ENCODE data around the gene POU2AF2.
"Not testable (repeated sequence)": the region's sequence is repeated elsewhere in the genome, so short reads cannot be mapped to it uniquely, and the experiment has no call there.

POU2AF2 gene, protein sequence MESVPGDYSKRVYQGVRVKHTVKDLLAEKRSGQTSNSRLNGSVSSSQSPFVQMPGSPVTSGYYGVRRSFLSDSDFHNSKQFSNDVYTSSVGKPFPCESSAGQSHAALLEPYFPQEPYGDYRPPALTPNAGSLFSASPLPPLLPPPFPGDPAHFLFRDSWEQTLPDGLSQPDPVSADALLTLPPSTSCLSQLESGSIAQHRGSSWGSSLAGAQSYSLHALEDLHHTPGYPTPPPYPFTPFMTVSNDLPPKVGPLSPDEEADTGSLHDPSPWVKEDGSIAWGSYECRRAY
- total RNA-seq: 0 reads per million in 2 experiments

DNA sequence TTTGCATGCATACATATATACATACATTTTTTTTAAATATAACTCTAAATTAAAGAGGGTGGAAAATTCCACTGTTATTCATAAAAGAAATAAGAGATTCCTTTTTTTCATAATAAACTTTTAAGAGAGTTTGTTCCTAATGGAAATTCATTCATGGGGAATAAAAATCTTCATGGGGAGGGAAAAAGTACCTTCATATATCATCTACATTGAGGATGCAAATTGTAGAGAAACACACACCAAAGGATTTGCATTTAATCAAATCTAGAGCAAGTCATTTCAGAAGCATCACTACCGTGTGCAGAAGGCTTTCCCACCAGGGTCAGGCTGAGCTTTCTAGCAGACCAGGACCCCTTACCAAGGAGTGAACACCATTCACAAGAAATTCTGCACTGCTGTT, at the start of gene POU2AF2:
TSS of gene POU2AF2 (plus strand) at position 301 of the 400 bp plus-strand sequence. CDS start 129 bp downstream, outside the sequence.
- no peak for DNase-seq (ENCODE audit: low read depth)

DNA sequence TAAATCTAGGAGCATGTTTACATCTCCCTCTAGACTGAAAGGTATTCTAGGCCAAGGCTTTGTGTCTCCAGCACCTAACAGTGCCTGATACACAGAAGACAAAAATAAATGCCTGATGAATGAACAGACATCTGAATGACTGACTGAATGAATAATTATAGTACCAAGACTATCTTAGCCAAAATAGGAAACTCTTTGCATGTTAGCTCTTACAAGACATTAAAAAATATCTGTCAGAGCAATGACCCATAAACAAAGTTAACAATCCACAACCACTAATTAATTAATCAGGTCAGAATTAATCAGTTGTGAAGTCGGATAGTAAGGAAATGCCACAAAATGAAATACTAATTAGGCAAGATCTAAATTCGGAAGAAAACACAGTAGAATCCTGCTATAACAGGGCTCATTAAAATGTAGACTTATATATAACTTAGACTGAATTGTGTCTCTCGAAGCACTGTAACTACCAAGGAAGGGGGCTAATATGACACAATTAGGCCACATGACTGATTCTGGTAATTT, 45.5 kb upstream of the POU2AF2 start:
- DNase-seq (ENCODE audit: low read depth): no peak

DNA sequence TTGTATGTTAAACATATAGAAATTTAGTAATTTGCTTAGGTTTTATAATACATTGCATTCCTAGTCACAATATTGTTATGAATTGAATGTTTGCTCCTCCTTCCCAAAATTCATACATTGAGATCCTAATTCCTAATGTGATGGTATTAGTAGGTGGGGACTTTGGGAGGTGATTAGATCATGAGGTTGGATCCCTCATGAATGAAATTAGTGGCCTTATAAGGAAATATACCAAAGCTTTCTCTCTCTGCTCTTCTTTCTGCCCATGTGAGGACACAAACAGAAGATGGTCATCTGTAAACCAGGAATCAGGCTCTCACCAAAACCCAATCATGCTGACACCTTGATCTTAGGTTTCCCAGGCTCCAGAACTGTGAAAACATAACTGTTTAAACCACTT, 41.3 kb upstream of the POU2AF2 start:
- no peak for DNase-seq (ENCODE audit: low read depth)

DNA sequence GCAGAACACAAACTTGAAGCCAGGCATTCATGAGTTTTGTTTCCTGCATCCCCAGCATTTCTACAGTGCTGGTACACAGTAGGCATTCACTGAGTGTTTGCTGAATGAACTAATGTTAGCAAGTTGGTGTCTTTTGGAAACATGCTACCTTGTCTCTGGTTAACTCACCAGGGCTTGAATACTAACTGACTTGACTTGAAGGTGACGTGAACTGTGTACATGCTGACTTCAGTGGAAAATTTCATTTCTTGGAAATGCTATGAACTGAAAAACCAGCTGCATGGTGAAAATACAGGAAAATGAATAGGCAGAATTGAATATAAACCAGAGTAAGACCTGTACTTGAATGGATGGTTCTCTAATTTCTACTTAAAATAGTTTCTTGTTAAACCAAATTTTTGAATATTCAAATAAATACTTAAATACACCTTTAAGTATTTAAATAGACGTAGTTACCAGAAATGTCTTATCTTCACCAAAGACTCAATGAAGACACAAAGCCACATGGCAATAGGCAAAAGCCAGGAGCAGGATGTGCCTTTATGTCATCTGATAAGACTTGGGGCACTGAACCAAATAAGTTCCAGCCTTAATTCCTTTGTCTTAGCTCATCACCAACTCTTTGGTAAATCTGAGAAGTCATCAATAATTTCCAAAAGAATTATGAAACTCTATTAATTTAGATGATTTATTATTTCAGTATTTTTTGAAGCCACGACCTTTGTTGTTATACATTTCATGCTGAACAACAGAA, 39.7 kb upstream of the POU2AF2 start:
- DNase-seq (ENCODE audit: low read depth): no peak

DNA sequence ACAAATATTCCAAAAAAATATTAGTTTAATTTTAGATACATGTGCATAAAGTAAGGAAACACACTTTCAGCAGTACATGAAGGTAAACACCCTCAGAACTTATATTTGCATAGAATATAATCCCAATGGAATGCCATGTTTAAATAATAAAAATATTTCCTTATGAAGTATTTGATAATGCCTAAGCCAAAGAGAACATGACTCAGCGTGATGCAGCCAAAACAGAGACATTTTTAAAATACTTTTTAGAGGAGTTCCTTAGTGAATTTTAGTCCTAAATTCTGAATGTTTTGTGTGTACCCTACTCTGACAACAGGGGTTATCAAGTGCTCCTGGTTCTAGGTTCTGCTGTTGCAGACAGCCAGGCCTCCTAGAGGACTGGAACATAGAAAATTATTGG, 39.1 kb upstream of the POU2AF2 start:
- no peak for DNase-seq (ENCODE audit: low read depth)

DNA sequence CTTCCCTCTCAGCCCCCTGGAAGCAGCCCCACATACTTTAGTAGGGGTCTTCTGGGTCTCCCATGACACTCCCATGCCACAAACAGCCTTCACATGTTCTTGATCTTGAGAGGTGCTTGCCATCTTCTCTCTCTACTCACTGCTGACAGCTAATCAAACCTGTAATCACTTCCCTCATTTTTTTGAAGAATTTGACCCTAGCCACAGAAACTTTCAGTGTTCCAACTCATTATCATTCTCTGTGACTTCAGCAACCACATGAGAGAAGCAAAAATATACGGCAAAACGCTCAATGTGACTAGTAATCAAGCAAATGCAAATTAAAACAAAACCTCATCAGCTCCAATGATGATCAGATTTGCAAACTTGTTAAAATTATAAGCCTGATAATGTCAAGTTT, 38.3 kb upstream of the POU2AF2 start:
- no peak for DNase-seq (ENCODE audit: low read depth)

DNA sequence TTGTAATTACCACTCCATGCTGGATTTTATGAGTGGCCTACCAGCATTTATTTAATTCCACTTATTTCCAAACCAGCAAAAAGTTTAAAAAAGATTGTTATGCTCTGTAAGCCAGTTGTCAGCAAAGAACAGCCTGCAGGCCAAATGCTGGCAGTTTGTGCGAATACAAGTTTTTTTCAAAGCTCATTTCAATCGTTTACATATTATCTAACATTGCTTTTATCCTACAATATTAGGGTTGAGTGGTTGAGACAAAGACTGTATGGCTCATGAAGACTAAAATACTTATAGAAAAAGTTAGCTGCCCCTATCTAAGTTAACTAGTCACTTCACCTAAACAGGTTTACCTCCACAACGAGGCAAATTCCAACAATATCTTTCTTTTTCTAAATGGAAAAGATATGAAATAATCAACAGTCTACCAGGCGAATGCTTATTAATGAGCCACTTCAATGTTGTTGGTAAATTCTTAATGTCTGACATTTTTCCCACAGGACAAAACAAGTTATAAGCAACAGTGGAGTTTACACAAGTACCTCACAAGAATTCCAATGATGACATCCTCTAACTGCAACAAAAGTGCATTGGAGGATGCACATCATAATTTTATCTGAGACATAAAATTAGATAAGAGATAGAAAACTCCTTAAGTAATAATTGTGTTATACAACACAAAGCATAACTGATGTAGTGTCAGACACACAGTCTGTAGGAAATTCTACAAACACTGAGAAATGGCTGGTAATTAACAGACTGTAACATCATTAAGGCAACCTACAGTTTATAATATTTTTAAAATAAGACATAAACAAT, 35.8 kb upstream of the POU2AF2 start:
- no peak for DNase-seq (ENCODE audit: low read depth)

DNA sequence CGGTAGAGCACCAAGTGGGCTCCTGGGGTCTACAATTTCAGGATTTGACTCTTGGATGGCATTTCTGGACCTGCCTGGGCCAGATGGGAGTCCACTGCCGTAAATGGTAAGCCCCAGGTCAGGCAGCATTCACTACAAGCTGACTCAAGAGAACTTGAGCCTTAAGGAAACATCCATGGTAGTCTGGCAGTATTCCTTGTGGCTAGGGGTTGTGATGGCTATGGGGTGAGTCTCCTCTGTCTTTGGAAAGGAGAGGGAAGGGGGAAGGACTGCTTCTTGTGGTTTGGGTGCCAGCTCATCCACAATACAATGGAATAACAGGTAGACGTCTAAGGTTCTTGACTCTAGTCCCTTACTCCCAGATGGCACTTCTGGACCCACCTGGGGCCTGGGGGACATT, 32.3 kb upstream of the POU2AF2 start:
- no peak for DNase-seq (ENCODE audit: low read depth)

DNA sequence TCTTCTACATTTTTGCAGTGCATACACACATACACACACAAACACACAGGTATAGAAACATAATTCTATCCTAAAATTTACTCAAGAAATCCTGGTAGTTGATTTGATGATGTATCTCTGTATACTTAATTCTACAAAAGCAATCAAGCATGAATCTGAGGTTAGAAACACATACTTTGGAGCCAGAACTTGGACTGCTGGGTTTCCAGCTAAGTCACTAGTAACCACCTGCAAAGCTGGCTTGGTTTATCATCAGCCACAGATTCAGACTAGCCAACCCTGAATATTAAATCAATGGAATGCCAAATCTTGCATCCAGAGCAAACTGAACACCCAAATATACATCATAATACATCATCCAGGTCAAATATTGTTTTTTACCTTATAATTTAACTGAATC, 24.8 kb upstream of the POU2AF2 start:
- DNase-seq (ENCODE audit: low read depth): no peak

DNA sequence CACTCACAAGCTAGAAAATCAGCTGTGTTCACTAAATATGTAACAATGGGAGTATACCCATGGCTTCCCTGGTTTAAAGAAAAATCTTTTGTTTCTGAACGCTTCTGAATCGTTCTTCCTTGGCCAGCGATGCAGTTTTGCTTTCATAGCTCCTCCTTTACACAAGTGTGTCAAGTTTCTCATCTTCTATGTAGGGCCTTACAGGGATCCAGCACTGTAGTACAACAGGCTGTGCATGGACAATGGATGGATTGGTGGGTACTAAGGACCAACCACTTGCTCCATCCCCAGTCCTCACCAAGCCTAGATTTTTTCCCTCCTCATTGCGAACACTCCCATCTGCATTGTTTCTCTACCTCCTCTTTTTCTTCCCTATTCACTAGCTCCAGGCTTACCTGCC, 24.3 kb upstream of the POU2AF2 start:
- no peak for DNase-seq (ENCODE audit: low read depth)

DNA sequence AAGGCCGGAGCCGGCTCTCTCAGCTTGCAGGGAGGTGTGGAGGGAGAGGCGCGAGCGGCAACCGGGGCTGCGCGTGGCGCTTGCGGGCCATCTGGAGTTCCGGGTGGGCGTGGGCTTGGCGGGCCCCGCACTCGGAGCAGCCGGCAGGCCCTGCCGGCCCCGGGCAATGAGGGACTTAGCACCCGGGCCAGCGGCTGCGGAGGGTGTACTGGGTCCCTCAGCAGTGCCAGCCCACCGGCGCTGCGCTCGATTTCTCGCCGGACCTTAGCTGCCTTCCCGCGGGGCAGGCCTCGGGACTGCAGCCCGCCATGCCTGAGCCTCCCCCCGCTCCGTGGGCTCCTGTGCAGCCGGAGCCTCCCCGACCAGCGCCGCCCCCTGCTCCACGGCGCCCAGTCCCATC, 23.6 kb upstream of the POU2AF2 start:
- DNase-seq (ENCODE audit: low read depth): not testable (repeated sequence)

DNA sequence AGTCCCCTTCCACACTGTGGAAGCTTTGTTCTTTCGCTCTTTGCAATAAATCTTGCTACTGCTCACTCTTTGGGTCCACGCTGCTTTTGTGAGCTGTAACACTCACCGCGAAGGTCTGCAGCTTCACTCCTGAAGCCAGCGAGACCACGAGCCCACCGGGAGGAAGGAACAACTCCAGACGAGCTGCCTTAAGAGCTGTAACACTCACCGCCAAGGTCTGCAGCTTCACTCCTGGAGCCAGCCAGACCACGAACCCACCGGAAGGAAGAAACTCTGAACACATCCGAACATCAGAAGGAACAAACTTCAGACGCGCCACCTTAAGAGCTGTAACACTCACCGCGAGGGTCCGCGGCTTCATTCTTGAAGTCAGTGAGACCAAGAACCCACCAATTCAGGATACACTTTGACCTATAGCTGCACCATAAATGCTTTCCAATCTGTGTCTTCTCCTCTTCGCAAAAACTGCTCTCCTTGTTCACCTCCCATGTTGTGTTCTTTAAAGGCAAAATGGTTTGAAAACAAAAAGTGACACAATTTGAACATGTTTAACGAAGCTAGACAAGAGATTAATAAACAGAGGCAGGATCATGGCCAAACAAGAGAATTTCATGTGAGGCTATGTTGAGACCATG, 22.6 kb upstream of the POU2AF2 start:
- not testable (repeated sequence) for DNase-seq (ENCODE audit: low read depth)

DNA sequence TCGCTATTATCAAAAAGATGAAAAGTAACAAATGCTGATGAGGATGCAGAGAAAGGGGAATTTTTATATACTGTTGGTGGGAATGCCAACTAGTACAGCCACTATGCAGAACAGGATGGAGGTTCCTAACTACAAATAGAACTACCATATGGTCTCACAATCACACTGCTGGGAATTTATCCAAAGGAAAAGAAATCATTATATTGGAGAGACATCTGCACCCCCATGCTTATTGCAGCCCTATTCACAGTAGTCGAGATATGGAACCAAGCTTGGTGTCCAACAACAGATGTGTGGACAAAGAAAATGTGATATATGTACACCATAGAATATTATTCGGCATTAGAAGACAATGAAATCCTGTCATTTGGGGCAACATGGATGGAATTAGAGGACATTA, 19.6 kb upstream of the POU2AF2 start:
- DNase-seq (ENCODE audit: low read depth): no peak

DNA sequence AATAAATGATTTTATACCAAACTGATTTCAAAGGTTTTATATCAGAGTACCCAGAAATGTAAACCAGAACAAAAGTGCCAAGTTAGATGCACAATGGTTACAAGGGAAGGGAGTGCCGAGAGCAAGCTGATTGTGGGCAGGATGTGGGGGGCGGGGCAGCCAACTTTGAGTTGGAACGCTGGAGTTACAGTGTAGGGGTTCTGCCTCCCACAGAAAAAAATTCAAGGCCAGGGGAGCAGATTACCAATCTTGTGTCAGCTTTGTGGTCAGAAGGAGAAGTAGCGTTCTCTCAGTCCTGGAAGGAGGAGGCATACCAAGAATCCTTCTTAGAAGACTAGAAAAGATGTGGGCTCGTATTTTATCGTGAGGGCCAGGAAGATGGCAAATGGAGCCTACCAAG, 15.9 kb upstream of the POU2AF2 start:
- no peak for DNase-seq (ENCODE audit: low read depth)

DNA sequence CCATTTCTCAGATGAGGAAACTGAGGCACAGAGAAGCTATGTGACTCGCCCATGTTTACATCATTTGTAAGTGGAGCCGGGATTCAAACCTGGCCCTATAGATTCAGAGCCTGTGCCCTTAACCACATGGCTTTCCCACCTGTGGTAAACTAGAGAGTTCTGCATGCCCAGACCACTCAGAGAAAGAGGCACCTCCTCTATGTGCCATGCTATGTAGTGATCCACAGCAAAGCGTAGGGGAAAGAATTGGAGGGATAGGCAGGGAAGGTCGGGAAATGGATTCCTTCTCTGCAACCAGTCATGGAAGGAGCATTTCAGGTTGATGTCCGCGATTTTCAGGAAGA, 15.4 kb upstream of the POU2AF2 start:
- no peak for DNase-seq (ENCODE audit: low read depth)

DNA sequence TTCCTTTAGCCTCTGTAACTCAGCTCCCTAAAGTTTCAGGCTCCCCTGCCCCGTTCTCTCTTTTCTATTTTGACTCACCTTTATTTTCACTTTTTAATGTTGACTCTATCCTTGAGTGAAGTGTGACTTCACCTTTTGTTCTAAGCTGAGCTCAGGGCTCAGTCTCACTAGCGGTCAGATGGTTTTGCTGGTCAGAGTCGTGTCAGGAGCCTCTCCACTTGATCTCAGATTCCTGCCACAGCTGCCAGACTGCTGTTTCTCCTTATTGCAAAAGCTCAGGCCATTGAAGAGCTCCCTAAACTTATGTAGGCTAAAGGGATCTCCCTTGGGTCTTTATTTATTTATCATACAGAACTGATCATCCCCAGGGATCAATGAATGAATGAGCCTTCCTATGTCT, 13.7 kb upstream of the POU2AF2 start:
- DNase-seq (ENCODE audit: low read depth): no peak

DNA sequence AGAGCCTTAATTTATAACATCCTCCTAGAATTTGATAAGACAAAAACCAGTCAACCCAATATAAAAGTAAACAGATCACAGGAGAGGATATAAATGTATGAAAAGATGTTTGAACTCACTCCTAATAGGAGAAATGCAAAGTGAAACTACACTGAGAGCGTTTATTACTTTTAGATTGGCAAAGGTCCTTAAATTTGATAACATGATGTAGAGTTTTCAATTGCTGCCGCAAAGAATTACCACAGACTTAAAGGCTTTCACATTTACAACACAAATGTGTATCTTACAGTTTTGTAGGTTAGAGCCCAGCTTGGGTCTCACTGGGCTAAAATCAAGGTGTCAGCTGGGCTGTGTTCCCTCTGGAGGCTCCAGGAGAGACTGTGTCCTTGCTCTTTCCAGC, 9.1 kb upstream of the POU2AF2 start:
- no peak for DNase-seq (ENCODE audit: low read depth)

DNA sequence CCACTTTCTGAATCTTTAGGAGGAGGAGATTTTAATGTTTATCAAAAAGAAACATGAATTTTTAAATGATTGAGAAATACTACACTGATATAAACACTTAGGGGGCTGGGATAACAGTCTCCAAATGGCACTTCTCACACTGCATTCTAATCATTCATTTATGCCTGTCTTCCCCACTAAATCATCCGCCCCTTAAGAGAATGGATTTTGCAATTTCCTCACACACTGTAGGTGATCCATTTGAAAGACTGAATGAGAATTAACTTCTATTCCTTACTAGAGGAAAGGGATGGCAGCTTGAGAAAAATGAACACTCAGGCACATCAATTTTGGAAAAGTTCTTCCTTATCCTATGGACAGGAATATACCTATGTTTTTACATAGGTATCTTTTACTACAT, 7.6 kb upstream of the POU2AF2 start:
- no peak for DNase-seq (ENCODE audit: low read depth)

DNA sequence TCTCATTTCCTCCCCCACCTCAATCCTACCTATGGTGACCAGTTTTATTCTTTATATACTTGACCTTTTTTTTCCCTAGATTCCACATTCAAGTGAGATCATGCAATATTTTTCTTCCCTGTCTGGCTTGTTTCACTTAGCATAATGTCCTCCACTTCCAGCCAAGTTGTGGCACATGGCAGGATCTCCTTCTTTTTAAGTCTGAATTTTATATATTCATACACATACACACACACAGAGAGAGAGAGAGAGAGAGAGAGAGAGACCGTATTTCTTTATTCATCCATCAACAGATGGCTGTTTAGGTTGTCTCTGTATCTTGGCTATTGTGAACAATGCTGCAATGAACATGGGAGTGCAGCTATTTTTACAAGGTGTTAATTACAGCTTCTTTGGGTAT, 1.4 kb downstream of the POU2AF2 start:
- DNase-seq (ENCODE audit: low read depth): no peak

DNA sequence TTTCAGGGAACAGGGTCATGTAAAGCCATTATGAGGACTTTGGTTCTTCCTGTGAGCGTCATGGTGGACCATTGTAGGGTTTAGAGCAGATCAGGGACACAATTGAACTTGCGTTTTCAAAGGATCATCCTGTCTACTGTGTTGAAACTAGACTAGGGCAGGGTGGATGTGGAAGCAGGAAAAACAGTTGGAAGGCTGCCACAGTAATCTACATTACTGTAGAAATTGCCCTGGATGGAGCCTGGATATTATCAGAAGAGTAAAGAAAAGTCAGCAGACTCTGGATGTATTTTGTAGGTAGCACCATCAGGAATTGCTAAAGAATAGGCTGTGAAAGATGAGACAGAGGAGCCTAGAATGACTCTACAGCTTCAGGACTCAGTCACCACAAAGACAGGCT, 5.4 kb downstream of the POU2AF2 start:
- no peak for DNase-seq (ENCODE audit: low read depth)

DNA sequence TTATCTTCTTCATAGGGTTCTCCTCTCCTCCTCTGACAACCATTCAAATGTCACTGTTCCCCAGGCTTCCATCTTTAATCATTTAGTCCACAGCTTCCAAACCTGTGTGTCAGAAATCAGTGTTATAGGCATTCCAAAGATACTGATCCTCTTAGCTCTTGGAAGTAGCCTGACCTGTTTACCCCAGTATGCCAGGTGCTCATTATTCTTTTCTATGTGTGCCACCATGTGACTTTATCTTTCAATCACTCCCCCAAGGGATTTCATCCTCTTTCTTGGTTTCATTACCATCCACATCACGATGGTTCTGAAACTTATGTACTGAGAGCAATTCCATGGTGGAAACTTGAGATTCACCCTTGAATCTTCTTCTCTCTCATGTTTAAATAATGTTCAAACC, 7.6 kb downstream of the POU2AF2 start:
- DNase-seq (ENCODE audit: low read depth): no peak

DNA sequence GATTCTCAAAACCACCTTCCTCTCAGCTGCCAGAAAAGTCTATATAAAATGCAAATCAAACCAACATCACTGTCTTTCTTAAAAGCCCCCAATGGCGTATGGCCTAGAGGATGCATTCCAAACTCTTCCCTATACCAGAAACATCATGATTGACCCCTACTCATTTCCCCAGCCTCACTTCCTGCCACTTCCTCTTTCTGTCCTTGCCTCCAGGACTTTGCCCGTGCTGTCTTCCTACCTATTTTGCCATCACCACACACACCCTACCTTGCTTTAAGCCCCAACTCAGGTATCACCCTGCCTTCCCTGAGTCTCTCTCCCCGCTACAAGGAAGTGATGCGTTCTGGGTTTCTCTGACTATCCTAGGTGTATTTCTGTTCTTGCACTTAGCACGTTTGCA, 8.1 kb downstream of the POU2AF2 start:
- no peak for DNase-seq (ENCODE audit: low read depth)
